ENCODE results near the gene ZFAND2A. TPM values are rescaled to one million over a fixed set of nuclear protein-coding genes. Genes with fewer than 3 reads are reported as not detected.
A peak's percentile ranks its signal among the peaks of the same experiment; 100 is the strongest.

ZFAND2A gene
- total and polyA plus RNA-seq, 4 donors = 17.3 to 44.3 (median 30.0) TPM

- no peak for DNase-seq
- Histone ChIP-seq H3K4me3 (no peak overlapping the region), H3K4me1 (ENCODE audit: control insufficient read depth in 5 of 5, insufficient read depth in 5 of 5, low read length in 5 of 5) (peaks cover 0 to 8% (median 0%) of the 10 kb centered on the region in 5 donors), H3K9me3 (ENCODE audit: control insufficient read depth in 4 of 4, insufficient read depth in 3 of 4, low read length in 3 of 4) (no peaks in the 10 kb centered on the region), H3K27me3 (ENCODE audit: control insufficient read depth in 3 of 3, insufficient read depth in 3 of 3, low read length in 2 of 3) (no peaks in the 10 kb centered on the region), H3K9ac (ENCODE audit: insufficient read depth in 1 of 2, low read length in 2 of 2) (no peak overlapping the region), H3K27ac (ENCODE audit: low read depth in 1 of 2, low read length in 1 of 2) (peak overlapping the region in 1 of 2 donors; percentile 39), H3K36me3 (ENCODE audit: control insufficient read depth in 4 of 4, insufficient read depth in 4 of 4, low read length in 4 of 4) (peaks cover 0 to 9% (median 1%) of the 10 kb centered on the region in 4 donors)
- TF ChIP-seq, protein P1, sequence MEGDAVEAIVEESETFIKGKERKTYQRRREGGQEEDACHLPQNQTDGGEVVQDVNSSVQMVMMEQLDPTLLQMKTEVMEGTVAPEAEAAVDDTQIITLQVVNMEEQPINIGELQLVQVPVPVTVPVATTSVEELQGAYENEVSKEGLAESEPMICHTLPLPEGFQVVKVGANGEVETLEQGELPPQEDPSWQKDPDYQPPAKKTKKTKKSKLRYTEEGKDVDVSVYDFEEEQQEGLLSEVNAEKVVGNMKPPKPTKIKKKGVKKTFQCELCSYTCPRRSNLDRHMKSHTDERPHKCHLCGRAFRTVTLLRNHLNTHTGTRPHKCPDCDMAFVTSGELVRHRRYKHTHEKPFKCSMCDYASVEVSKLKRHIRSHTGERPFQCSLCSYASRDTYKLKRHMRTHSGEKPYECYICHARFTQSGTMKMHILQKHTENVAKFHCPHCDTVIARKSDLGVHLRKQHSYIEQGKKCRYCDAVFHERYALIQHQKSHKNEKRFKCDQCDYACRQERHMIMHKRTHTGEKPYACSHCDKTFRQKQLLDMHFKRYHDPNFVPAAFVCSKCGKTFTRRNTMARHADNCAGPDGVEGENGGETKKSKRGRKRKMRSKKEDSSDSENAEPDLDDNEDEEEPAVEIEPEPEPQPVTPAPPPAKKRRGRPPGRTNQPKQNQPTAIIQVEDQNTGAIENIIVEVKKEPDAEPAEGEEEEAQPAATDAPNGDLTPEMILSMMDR (IDR thresholded peaks at IDR 0.05; ENCODE audit: control extremely low read depth, extremely low read depth) = no peak
- no peak for ATAC-seq (ENCODE audit: insufficient read depth, low FRiP score)
- WGBS, 2 donors = 83 to 86% methylated on average over 28 of the region's 28 CpGs
These were observed 37.8 kb downstream of the ZFAND2A start for GRCh38 chr7:1121886-1122831.

GRCh38 chr7:1121476-1121875, 38.5 kb downstream of the ZFAND2A start:
- DNase-seq = no peak
- no peak overlapping the region for H3K9ac ChIP-seq (ENCODE audit: insufficient read depth in 1 of 2, low read length in 2 of 2)
- H3K36me3 ChIP-seq (ENCODE audit: control insufficient read depth in 4 of 4, insufficient read depth in 4 of 4, low read length in 4 of 4) = peaks cover 0 to 8% (median under 1%) of the 10 kb centered on the region in 4 donors
- no peak overlapping the region for H3K4me3 ChIP-seq
- ATAC-seq (ENCODE audit: insufficient read depth, low FRiP score) = no peak
- H3K27ac ChIP-seq (ENCODE audit: low read depth in 1 of 2, low read length in 1 of 2) = no peak overlapping the region
- no peaks in the 10 kb centered on the region for H3K27me3 ChIP-seq (ENCODE audit: control insufficient read depth in 3 of 3, insufficient read depth in 3 of 3, low read length in 2 of 3)
- peaks cover 0 to 8% (median 0%) of the 10 kb centered on the region in 5 donors for H3K4me1 ChIP-seq (ENCODE audit: control insufficient read depth in 5 of 5, insufficient read depth in 5 of 5, low read length in 5 of 5)
- H3K9me3 ChIP-seq (ENCODE audit: control insufficient read depth in 4 of 4, insufficient read depth in 3 of 4, low read length in 3 of 4) = no peaks in the 10 kb centered on the region
- 84 to 98% methylated on average over 13 to 14 of the region's 14 CpGs for WGBS, 2 donors
- TF ChIP-seq, protein P1 (IDR thresholded peaks at IDR 0.05; ENCODE audit: control extremely low read depth, extremely low read depth) = no peak

- no peak overlapping the region for H3K9ac ChIP-seq (ENCODE audit: insufficient read depth in 1 of 2, low read length in 2 of 2)
- DNase-seq (no peak), ATAC-seq (ENCODE audit: insufficient read depth, low FRiP score) (no peak)
- H3K27me3 ChIP-seq (ENCODE audit: control insufficient read depth in 3 of 3, insufficient read depth in 3 of 3, low read length in 2 of 3) = no peaks in the 10 kb centered on the region
- H3K36me3 ChIP-seq (ENCODE audit: control insufficient read depth in 4 of 4, insufficient read depth in 4 of 4, low read length in 4 of 4) = peaks cover 0 to 6% (median under 1%) of the 10 kb centered on the region in 4 donors
- H3K9me3 ChIP-seq (ENCODE audit: control insufficient read depth in 4 of 4, insufficient read depth in 3 of 4, low read length in 3 of 4) = no peaks in the 10 kb centered on the region
- peaks cover 0 to 8% (median 0%) of the 10 kb centered on the region in 5 donors for H3K4me1 ChIP-seq (ENCODE audit: control insufficient read depth in 5 of 5, insufficient read depth in 5 of 5, low read length in 5 of 5)
- TF ChIP-seq, protein P1 (IDR thresholded peaks at IDR 0.05; ENCODE audit: control extremely low read depth, extremely low read depth) = no peak
- H3K4me3 ChIP-seq = no peak overlapping the region
- H3K27ac ChIP-seq (ENCODE audit: low read depth in 1 of 2, low read length in 1 of 2) = no peak overlapping the region
- 92 to 95% methylated on average over 22 of the region's 22 CpGs for WGBS, 2 donors
These were observed 39.2 kb downstream of the ZFAND2A start for GRCh38 chr7:1120791-1121190.

Data from lung (tissue), 12 donors.